Prostate gland (tissue), 2 donors: ENCODE data around the gene PDE8A. TPM values are rescaled to one million over a fixed set of nuclear protein-coding genes. Genes with fewer than 3 reads are reported as not detected.

Source experiments
- DNase-seq: peaks from one replicate; pipeline ENCODE4 v3.0.0-alpha.2; 2019; ENCODE audit warnings: low spot score
- H3K27ac ChIP-seq, 2 donors: fragments of 200-600 bp; sonication (generic); 2 replicates each; pipeline ENCODE4 v1.5.1; 2017 to 2019
- H3K27me3 ChIP-seq: fragments of 200-600 bp; sonication (generic); replicated peaks from 2 replicates; pipeline ENCODE4 v1.5.1; 2019; ENCODE audit not compliant: insufficient read depth
- H3K36me3 ChIP-seq, 2 donors: fragments of 200-600 bp; sonication (generic); 1 replicate in 1 of 2; 2 replicates in 1 of 2; pipeline versions ENCODE4 v1.5.1 to v1.8.1; 2017 to 2019
- H3K4me1 ChIP-seq: fragments of 200-600 bp; sonication (generic); replicated peaks from 2 replicates; pipeline ENCODE4 v1.5.1; 2019
- H3K4me3 ChIP-seq, 2 donors: fragments of 200-600 bp; sonication (generic); 2 replicates each; pipeline ENCODE4 v1.5.1; 2017 to 2019
- H3K9me3 ChIP-seq: fragments of 200-600 bp; sonication (generic); 2 replicates; pipeline ENCODE4 v1.5.1; 2017
- CTCF ChIP-seq, 4 experiments: fragments of 200-600 bp in 2 of 4; fragments of 450-650 bp in 2 of 4; sonication (generic) in 2 of 4; IDR thresholded peaks; 1 replicate in 3 of 4; 2 replicates in 1 of 4; pipeline ENCODE4 v1.5.1; 2016 to 2019; ENCODE audit warnings: antibody characterized with exemption in 4 of 4, mild to moderate bottlenecking in 2 of 4, moderate library complexity in 2 of 4
- POLR2A ChIP-seq: fragments of 450-650 bp; IDR thresholded peaks from one replicate; pipeline ENCODE4 v1.6.1; 2016; ENCODE audit warnings: antibody characterized with exemption, mild to moderate bottlenecking
- POLR2AphosphoS5 ChIP-seq: sonication (generic); formaldehyde crosslinking; IDR thresholded peaks from one replicate; pipeline ENCODE4 v1.6.1; 2017; ENCODE audit warnings: antibody characterized with exemption
- WGBS: methylation state at CpG from one replicate; pipeline ENCODE4 v1.1.5; 2018; 5-methylcytosine and 5-hydroxymethylcytosine counted together
- intact Hi-C: fragments of 100-400 bp; cut with DNase I; formaldehyde crosslinking; loops from one replicate; pipeline ENCODE4 v1.14.2; 2022
- total RNA-seq, 2 donors: library from RNA; depleted of rRNA; stranded (reverse); fragments of >200 nt; gene quantifications; one replicate each; pipeline ENCODE4 v1.1.0, GENCODE V29; 2016

PDE8A gene
- total RNA-seq, 2 donors from 2014 or later: 28.3 to 52.7 TPM

- H3K27ac ChIP-seq: no peak overlapping the region
- H3K27me3 ChIP-seq: no peaks in the 10 kb centered on the region
- intact Hi-C loops: loop anchor here (10.0 kb wide), 1 partner anchor 49 kb away; no protein-coding TSS in a partner anchor
- WGBS: 80% methylated on average over 3 of the region's 3 CpGs
- DNase-seq: no peak
- no peaks in the 10 kb centered on the region for H3K9me3 ChIP-seq
- TF ChIP-seq POLR2AphosphoS5 (no peak), CTCF (IDR thresholded peaks at IDR 0.05) (no peak)
- H3K4me3 ChIP-seq: no peak overlapping the region
- H3K36me3 ChIP-seq: no peaks in the 10 kb centered on the region
- H3K4me1 ChIP-seq: peaks cover 8% of the 10 kb centered on the region
These were observed 22.1 kb downstream of the PDE8A start for GRCh38 chr15:85003593-85004312.

DNA sequence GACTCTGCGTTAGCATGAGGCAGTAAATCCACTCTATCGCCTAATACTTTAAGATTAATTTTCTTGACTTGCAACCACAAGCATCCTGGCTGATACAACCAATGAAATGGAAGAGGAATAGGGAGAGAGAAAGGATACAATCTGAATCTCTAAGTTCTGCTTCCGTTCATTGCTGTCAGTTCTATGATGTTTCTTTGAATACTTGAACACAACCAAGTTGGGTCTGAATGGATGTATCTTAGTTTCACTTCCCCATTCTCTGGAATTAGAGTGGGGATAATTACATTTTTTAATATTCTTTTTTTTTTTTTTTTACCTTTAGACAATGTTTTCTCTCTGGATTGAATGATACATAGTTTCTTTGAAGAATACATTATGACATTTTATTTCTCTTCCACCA lies 22.9 kb downstream of the PDE8A start:
- H3K4me1 ChIP-seq: peaks cover 8% of the 10 kb centered on the region
- no peaks in the 10 kb centered on the region for H3K9me3 ChIP-seq
- no peaks in the 10 kb centered on the region for H3K27me3 ChIP-seq
- no peak for DNase-seq
- intact Hi-C loops: loop anchor here (10.0 kb wide), 1 partner anchor 50 kb away; no protein-coding TSS in a partner anchor
- TF ChIP-seq POLR2AphosphoS5 (no peak), POLR2A (no peak), CTCF (IDR thresholded peaks at IDR 0.05) (no peak)
- no peak overlapping the region for H3K27ac ChIP-seq
- no peaks in the 10 kb centered on the region for H3K36me3 ChIP-seq
- H3K4me3 ChIP-seq: no peak overlapping the region
- 91% methylated on average over 3 of the region's 3 CpGs for WGBS

DNA sequence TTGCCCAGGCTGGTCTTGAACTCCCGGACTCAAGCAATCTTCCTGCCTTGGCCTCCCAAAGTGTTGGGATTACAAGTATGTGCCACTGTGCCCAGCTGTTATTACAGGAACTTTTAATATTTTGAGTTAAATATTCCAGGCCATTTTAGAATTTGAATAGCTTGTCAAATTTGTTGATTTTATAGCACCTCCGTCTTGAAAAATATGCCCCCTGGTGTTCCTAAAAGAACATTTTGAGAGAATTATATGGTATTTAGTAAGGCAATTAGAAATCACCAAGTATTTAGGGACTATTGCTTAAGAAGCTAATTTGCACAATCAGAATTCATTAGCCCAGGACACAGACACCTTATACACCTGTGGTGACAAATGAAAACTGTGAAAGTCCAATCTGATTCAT lies 23.7 kb downstream of the PDE8A start:
- H3K4me3 ChIP-seq: no peak overlapping the region
- no peaks in the 10 kb centered on the region for H3K27me3 ChIP-seq
- no peaks in the 10 kb centered on the region for H3K9me3 ChIP-seq
- peaks cover 8% of the 10 kb centered on the region for H3K4me1 ChIP-seq
- WGBS: 78% methylated on average over 2 of the region's 2 CpGs
- H3K27ac ChIP-seq: no peak overlapping the region
- no peaks in the 10 kb centered on the region for H3K36me3 ChIP-seq
- TF ChIP-seq POLR2A (no peak), CTCF (IDR thresholded peaks at IDR 0.05) (no peak), POLR2AphosphoS5 (no peak)
- intact Hi-C loops: loop anchor here (10.0 kb wide), 1 partner anchor 51 kb away; no protein-coding TSS in a partner anchor
- no peak for DNase-seq

DNA sequence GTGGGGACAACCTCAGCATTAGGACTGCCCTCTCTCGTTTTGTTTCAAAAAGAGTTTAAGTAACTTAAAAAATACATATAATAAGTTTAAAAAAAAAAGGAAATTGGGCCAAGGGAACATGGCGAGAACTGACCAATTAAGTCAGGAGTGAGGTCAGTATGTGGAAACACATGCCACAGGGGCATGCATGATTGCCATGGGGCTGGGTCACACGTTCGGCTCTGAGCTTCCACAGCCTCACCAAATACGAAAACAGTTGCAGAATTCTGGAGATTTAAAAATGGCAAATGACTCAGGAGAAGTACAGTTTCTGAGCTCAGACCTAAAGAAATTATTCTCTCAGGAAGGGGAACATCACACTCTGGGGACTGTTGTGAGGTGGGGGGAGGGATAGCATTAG lies 24.1 kb downstream of the PDE8A start:
- Histone ChIP-seq H3K4me1 (peaks cover 3% of the 10 kb centered on the region), H3K27me3 (no peaks in the 10 kb centered on the region)

More for the DNA sequence above, 24.1 kb downstream of the PDE8A start:
- H3K4me3 ChIP-seq: no peak overlapping the region
- DNase-seq: no peak
- no peaks in the 10 kb centered on the region for H3K9me3 ChIP-seq
- WGBS: 91% methylated on average over 5 of the region's 5 CpGs
- intact Hi-C loops: loop anchor here (10.0 kb wide), 1 partner anchor 51 kb away; no protein-coding TSS in a partner anchor
- TF ChIP-seq CTCF (IDR thresholded peaks at IDR 0.05) (no peak), POLR2AphosphoS5 (no peak), POLR2A (no peak)
- no peak overlapping the region for H3K27ac ChIP-seq
- H3K36me3 ChIP-seq: no peaks in the 10 kb centered on the region
